Measurements from ENCODE around the gene MINAR2.

Gene MINAR2

DNA sequence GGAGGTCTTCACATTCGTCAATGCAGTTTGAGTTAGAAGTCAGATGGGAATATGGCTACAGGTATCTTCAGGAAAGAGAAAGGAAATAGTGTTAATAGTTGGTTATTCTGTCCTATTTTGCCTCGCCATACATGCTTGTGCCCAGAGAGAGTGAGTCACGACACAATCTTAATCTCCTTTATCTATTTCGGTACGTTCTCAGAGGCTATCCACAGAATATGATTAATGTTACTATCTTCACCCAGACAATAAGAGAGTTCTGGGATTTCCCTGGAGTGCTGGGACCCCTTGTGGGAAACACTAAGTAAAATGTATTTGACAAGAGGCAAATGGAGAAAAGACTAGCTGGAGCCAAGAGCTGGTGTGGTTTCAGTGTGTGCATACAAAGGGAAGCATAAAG lies 25.5 kb downstream of the MINAR2 start:
- no peak for DNase-seq

DNA sequence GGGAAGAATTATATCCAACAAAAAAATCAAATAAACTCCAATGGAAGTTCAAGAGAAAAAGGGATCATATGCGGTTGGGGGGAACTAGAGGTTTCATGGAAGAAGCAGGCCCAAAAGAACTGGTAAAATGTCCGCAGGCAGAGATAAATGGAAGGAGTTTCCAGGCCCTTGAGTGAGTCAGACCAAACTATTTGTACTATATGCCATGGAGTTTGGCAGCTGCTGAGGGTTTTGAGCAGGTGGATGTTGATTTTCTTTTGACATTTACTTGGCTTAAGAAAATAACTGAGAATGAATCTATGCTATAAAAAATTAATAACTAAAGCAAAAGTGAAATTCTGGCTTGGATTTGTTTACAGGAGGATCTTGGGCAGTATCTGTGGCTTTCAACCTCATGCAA lies 33.7 kb downstream of the MINAR2 start:
- no peak for DNase-seq

DNA sequence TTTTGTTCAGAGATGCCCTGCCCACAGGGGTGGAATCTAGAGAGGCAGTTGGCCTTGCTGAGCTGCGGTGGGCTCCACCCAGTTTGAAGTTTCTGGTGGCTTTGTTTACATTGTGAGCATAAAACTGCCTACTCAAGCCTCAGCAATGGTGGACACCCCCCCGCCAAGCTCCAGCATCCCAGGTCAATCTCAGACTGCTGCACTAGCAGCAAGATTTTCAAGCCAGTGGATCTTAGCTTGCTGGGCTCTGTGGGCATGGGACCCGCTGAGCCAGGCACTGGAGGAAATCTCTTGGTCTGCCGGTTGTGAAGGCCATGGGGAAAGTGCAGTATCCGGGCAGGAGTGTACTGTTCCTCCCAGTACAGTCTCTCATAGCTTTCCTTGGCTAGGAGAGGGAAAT lies 55.5 kb downstream of the MINAR2 start:
- no peak for DNase-seq

DNA sequence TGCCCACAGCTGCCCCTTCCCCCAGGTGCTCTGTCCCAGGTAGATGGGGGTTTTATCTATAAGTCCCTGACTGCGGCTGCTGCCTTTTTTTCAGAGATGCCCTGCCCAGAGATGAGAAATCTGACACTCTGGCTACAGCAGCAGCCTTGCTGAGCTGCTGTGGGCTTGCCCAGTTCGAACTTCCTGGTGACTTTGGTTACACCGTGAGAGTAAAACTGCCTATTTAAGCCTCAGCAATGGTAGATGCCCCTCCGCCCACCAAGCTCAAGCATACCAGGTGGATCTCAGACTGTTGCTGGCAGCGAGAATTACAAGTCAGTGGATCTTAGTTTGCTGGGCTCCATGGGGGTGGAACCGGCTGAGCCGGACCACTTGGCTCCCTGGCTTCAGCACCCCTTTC lies 56.8 kb downstream of the MINAR2 start:
- DNase-seq, result no peak

DNA sequence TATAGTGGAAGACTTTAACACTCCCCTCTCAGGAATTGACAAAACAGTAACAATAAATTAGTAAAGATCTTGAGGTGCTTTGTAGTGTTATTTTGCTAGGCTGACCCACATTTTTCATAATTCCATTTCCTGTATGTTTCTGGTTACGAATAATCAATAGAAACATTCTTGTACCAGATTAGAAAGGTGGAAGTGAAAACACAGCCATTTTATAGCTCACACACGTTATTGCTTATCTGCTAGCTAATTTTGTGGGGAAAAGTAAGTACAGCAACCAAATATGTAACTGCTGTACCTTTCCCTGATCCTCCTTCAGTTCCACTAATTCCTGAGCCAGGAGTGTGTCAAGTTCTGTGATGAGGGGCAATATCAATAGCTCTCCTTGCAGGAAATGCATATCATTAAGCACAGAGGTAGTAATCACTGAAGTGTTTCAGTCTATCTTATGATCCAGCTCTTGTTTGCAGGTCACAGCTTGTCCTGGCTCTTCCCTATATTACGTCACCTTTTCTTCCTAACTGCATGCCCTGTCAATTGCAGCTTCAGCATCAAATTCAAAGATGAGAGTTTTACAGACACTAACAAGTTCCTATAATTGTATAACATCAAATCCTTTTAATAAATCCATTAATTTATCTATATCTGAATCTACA lies 59.4 kb downstream of the MINAR2 start:
- DNase-seq, result no peak
